ENCODE data around the gene SEMA6B.

GRCh38 chr19:4552525-4552819, 7.0 kb downstream of the SEMA6B start:
- no peak for TF ChIP-seq CTCF (IDR thresholded peaks at IDR 0.05; ENCODE audit: poor library complexity)
- no peak for TF ChIP-seq EZH2 (IDR thresholded peaks at IDR 0.05; ENCODE audit: borderline replicate concordance)
- TF ChIP-seq EZH2phosphoT487 (IDR thresholded peaks at IDR 0.05; ENCODE audit: low read depth, severe bottlenecking, unreplicated experiment) = no peak

Data from hepatocyte (in vitro differentiated cells).